HUES48 (cell line): Measurements from ENCODE around the gene MARCHF4.
A peak's percentile ranks its signal among the peaks of the same experiment; 100 is the strongest.

Experiments used
- H3K27ac ChIP-seq: one replicate; pipeline ENCODE4 v1.7.0; 2013; ENCODE audit warnings: low read depth, low read length, inconsistent platforms
- H3K27me3 ChIP-seq: 2 replicates; pipeline ENCODE4 v1.6.1; 2013; ENCODE audit warnings: mild to moderate bottlenecking, low read length; ENCODE audit not compliant: control insufficient read depth, insufficient read depth
- H3K36me3 ChIP-seq: 2 replicates; pipeline ENCODE4 v1.6.1; 2013; ENCODE audit warnings: low read length; ENCODE audit not compliant: control insufficient read depth, insufficient read depth
- H3K4me1 ChIP-seq: 2 replicates; pipeline ENCODE4 v1.6.1; 2013; ENCODE audit warnings: mild to moderate bottlenecking, low read length; ENCODE audit not compliant: control insufficient read depth, insufficient read depth
- H3K4me3 ChIP-seq: 2 replicates; pipeline ENCODE4 v1.5.1; 2013; ENCODE audit warnings: mild to moderate bottlenecking, low read depth, low read length
- H3K9ac ChIP-seq: 2 replicates; pipeline ENCODE4 v1.6.1; 2013; ENCODE audit warnings: mild to moderate bottlenecking, low read depth, low read length, moderate library complexity
- H3K9me3 ChIP-seq: 2 replicates; pipeline ENCODE4 v1.6.1; 2013; ENCODE audit warnings: low read length; ENCODE audit not compliant: control insufficient read depth, insufficient read depth

The MARCHF4 gene

DNA sequence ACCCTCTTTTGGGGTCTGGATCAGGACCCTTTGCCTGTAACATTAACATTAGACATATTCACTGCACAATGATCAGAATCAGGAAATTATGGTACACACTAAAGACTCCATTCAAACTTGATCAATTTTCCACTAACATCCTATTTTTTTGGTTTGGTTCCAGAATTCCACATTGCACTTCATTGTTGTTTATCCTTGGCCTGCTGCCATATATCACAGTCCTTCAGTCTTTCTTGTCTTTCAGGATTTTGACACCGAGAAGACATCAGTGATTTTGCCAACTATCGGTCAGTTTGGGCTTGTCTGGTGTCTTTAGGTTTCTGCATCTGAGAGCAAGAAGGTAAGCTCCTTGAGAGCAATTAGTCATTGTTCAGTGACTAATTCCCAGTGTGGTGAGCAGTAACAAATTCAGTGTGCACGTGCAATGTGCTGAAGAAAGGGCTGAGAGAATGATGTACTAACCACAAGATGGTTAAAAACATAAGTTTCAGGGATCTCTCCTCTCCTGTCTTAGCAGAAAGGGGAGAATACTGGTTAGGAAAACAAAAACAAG is 23.5 kb downstream of the MARCHF4 start:
- Histone ChIP-seq H3K4me1 (peaks cover 36% of the 10 kb centered on the region), H3K27ac (peak overlapping the region; percentile 74), H3K9ac (no peak overlapping the region), H3K4me3 (no peak overlapping the region), H3K9me3 (no peaks in the 10 kb centered on the region), H3K36me3 (no peaks in the 10 kb centered on the region), H3K27me3 (no peaks in the 10 kb centered on the region)

DNA sequence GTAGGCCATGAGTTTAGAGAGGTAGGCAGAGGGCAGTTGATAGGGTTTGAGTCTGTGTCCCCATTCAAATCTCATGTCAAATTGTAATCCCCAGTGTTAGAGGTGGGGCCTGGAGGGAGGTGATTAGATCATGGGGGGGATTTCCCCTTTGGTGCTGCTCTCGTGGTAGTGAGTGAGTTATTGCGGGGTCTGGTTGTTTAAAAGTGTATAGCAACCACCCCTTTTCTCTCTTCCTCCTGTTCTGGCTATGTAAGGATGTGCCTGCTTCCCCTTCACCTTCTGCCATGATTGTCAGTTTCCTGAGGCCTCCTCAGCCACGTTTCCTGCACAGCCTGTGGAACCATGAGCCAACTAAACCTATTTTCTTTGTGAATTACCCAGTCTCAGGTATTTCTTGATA is 25.5 kb downstream of the MARCHF4 start:
- Histone ChIP-seq H3K36me3 (no peaks in the 10 kb centered on the region), H3K27ac (no peak overlapping the region), H3K4me1 (peaks cover 36% of the 10 kb centered on the region), H3K4me3 (no peak overlapping the region), H3K9me3 (no peaks in the 10 kb centered on the region), H3K27me3 (no peaks in the 10 kb centered on the region), H3K9ac (no peak overlapping the region)

DNA sequence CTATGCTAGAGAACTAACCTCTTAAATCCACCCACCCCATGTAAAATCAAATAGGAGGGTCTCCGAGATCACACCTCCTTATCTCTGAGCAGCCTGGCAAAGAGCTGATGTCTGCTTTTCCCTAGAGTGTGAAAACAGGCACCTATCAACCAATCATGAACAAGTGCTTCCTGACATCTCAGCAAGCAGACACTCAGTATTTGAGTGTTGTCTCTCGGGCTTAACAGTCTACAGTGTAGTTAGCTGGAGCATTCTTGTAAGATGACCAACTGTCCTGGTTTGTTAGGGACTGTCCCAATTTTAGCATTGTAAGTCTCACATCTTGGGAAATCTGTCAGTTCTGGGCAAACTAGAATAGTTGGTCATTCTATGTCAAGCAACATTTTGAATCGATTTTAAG is 26.4 kb downstream of the MARCHF4 start:
- no peak overlapping the region for H3K4me3 ChIP-seq
- no peaks in the 10 kb centered on the region for H3K27me3 ChIP-seq
- H3K27ac ChIP-seq = peak overlapping the region; percentile 58
- no peak overlapping the region for H3K9ac ChIP-seq
- H3K4me1 ChIP-seq = peaks cover 44% of the 10 kb centered on the region
- no peaks in the 10 kb centered on the region for H3K36me3 ChIP-seq
- no peaks in the 10 kb centered on the region for H3K9me3 ChIP-seq

DNA sequence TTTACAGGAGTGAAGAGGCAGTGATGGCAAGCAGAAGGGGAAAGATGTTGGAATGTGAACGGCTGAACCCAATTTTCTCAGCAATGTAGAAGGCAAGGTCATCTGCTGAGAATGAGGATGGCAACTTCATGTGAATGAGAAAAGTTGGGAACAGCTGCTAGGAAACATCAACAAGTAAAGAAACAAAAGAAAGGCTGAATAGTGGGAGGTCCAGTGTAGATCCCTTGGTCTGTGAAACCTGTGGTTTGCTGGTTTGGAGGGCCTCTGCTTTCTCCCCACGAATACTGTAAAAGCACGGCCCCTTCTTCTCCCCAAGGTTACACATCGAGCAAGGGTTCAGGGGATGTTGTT is 27.4 kb downstream of the MARCHF4 start:
- Histone ChIP-seq H3K9ac (no peak overlapping the region), H3K9me3 (no peaks in the 10 kb centered on the region), H3K36me3 (no peaks in the 10 kb centered on the region), H3K27ac (peak overlapping the region; percentile 58), H3K27me3 (no peaks in the 10 kb centered on the region), H3K4me3 (no peak overlapping the region), H3K4me1 (peaks cover 53% of the 10 kb centered on the region)

DNA sequence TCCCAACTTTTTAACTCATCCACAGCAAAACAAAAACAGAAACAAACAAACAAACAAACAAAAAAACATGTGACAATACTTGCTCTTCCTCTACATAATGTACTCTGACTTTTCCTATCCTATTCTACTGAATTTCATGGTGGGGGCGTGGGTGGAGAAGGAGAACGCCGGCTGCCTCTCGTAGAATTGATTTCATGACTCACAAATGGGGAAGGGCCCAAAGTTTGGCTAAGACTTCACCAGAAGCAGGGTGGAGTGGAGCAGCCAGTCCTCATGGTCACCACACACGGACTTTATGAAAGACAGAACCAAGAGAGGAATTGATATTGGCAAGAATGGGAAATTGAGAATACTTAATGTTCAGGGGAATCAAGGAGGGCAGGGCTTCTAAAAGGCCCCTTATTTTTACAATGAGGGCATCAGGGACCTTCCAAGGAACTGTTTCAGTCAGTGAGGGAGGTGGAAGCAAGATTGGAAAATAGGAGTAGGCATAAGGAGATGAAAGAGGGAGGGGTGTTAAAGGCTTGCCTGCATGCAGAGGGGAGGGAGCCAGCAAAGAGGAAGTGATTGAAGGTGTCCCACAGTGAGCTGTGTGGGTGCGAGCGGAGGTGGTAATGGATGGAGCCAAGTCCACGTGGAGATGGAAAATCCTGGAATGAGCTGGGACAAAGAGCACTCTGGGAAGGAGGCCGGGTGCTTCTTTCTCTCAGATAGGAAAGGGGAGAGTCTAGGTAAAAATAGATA is 27.9 kb downstream of the MARCHF4 start:
- Histone ChIP-seq H3K27ac (no peak overlapping the region), H3K27me3 (no peaks in the 10 kb centered on the region), H3K9me3 (no peaks in the 10 kb centered on the region), H3K9ac (no peak overlapping the region), H3K36me3 (no peaks in the 10 kb centered on the region), H3K4me3 (no peak overlapping the region), H3K4me1 (peaks cover 53% of the 10 kb centered on the region)

- Histone ChIP-seq H3K4me3 (no peak overlapping the region), H3K27ac (no peak overlapping the region), H3K9ac (no peak overlapping the region), H3K4me1 (peaks cover 48% of the 10 kb centered on the region), H3K36me3 (no peaks in the 10 kb centered on the region), H3K9me3 (no peaks in the 10 kb centered on the region), H3K27me3 (no peaks in the 10 kb centered on the region)
These were observed 28.9 kb downstream of the MARCHF4 start for GRCh38 chr2:216343221-216343980.

DNA sequence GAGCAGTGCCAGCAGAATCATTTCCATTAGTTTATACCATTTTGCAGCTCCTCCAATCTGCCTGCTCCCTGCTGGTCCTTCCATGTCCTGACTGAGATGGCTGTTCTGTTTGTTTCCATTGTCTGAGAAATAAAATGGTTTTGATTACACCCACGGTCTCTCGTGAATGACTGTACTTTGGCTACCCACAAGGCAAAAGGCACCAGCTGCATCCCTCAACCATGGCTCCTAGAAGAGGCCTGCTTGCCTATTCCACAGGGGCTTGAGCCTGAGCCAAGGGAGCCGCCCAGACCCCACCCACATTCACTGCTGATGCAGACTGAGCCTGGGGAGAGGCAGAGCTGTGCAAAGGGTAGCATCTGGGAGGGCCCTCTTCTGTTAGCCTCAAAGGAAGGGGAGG is 31.2 kb downstream of the MARCHF4 start:
- no peak overlapping the region for H3K9ac ChIP-seq
- no peak overlapping the region for H3K27ac ChIP-seq
- H3K27me3 ChIP-seq = no peaks in the 10 kb centered on the region
- no peaks in the 10 kb centered on the region for H3K36me3 ChIP-seq
- H3K4me3 ChIP-seq = no peak overlapping the region
- H3K9me3 ChIP-seq = no peaks in the 10 kb centered on the region
- peaks cover 47% of the 10 kb centered on the region for H3K4me1 ChIP-seq

DNA sequence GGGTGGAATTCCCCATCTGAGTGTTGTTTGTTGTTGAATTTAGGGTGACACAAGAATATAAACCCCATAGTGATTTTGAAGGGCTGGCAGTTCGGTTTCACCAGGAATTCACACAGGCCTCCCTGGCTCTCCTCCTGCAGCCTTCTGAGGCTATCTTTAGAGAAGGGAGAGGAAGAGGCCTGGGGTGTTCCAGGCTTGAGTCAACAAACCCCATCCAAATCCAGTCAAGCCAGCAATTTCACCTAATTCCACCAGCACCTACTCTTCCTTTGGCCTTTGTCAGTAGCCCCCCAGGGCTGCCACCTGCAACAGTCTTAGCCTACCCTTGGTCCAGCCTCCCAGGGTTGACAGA is 32.0 kb downstream of the MARCHF4 start:
- no peaks in the 10 kb centered on the region for H3K36me3 ChIP-seq
- H3K9ac ChIP-seq = no peak overlapping the region
- H3K4me1 ChIP-seq = peaks cover 41% of the 10 kb centered on the region
- H3K27ac ChIP-seq = peak overlapping the region; percentile 91
- H3K4me3 ChIP-seq = no peak overlapping the region
- H3K27me3 ChIP-seq = no peaks in the 10 kb centered on the region
- no peaks in the 10 kb centered on the region for H3K9me3 ChIP-seq

DNA sequence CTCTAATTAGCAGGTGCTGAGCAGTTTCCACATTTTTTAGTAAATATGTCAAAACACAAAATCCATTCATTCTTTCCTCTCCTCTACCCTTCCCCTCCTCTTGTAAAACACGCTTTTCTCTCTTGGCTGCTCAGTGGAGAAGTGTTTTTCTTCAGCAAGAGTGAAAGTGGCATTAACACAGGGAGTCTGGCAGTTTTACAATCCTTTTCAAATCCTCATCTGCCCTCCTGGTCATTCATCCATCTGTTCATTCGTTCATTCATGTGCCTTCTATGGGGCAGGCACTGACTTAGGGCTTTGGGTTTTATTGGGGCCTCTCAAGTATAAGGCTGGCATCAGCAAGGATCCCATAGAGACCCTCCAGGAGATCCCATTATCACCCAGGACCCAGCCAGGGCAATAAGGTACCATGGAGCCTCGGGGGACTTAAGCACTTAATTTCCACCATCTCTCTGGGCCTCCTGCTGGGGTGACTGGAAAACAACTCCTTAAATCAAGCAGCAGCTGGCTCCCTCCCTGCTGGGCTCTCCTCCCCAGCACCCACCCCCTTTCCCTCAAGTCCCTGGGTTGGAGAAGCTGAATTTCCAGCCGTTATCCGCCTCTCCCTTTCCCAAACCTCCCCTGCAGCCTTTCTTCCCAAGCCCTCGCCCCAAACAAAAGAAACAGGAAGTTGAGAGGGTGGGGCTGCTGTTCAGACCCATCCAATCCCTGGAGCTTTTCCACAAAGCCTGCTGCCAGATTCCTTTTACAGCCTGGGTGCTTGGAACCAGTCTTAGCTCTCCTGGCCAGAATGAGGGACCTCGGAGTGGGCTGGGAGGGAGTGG is 32.6 kb downstream of the MARCHF4 start:
- peaks cover 35% of the 10 kb centered on the region for H3K4me1 ChIP-seq
- peak overlapping the region; percentile 91 for H3K27ac ChIP-seq
- H3K9me3 ChIP-seq = no peaks in the 10 kb centered on the region
- no peak overlapping the region for H3K9ac ChIP-seq
- no peaks in the 10 kb centered on the region for H3K36me3 ChIP-seq
- H3K27me3 ChIP-seq = no peaks in the 10 kb centered on the region
- H3K4me3 ChIP-seq = no peak overlapping the region

DNA sequence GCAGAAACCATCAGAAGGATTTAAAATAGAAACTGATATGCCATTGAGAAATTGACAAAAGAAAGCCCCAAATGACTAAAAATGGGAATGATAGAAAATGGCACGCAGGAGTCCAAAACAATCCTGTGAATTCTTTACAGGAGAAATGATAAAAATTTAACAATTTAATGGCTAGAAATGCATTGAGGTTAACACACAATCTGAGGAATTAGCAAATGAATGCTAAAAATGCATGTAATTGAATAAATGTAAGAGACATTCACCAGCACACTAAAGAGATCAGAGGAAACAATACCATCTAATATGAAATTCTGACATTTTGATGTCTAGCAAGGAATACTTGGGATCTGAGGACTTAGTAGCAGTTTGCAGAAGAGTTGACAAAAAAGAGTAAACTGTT is 37.0 kb downstream of the MARCHF4 start:
- Histone ChIP-seq H3K4me3 (no peak overlapping the region), H3K27me3 (no peaks in the 10 kb centered on the region), H3K9me3 (no peaks in the 10 kb centered on the region), H3K9ac (no peak overlapping the region), H3K36me3 (no peaks in the 10 kb centered on the region), H3K4me1 (peaks cover 13% of the 10 kb centered on the region), H3K27ac (no peak overlapping the region)

GRCh38 chr2:216328347-216328746 is 43.9 kb downstream of the MARCHF4 start:
- Histone ChIP-seq H3K4me3 (no peak overlapping the region), H3K9ac (no peak overlapping the region), H3K27ac (no peak overlapping the region), H3K4me1 (no peaks in the 10 kb centered on the region), H3K27me3 (no peaks in the 10 kb centered on the region), H3K9me3 (no peaks in the 10 kb centered on the region), H3K36me3 (no peaks in the 10 kb centered on the region)
